Stimulated activated CD8-positive, alpha-beta memory T cell treated with anti-CD3 and anti-CD28 coated beads, Interleukin-2, amount 100 ng/mL, for 1 hour (primary cell): ENCODE measurements around the gene ADGRG1.

Experiments
- DNase-seq, 2 donors: peaks; one replicate each; pipeline ENCODE4 v3.0.0-alpha.2; 2020; ENCODE audit warnings: low read depth in 2 of 2

ADGRG1 gene

DNA sequence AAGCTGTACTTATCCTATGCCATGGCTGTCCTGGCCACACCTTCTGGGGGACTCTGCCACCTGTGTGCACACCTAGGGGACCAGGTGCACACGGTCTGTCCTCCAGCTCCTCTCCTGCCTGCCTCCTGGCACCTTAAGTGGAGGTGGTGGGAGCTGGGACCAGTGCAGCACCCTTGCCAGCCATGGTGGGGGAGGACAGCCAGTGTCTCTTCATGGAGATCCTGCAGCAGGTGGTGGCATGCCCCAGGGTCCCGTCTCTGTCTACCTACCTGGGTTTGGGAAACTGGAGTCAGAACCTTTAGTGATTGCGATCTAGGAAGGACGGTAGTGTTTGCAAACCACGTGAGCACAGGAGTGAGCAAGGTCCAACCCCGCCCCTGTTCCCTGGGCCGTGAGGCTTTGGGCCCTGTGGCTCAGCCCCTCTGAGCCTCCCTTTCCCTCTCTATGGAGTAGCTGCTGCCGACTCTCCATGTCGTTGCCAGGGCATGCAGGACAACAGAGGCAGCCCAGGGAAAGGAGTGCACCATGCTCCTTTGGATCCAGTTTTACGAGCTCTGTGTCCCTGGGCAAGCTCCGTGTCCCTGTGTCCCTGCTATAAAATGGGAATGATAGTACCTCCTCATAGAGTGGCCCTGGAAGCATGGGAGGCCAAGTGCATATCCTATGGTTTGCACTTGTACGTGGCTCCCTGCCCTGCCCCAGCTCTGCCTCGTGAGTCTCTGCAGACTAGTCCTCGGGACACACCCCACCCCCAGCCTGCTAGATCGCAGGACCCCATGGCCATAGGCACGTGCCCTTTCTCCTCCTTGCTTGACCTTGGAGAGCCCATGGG is 7.1 kb downstream of the ADGRG1 start:
- DNase-seq: no peak

DNA sequence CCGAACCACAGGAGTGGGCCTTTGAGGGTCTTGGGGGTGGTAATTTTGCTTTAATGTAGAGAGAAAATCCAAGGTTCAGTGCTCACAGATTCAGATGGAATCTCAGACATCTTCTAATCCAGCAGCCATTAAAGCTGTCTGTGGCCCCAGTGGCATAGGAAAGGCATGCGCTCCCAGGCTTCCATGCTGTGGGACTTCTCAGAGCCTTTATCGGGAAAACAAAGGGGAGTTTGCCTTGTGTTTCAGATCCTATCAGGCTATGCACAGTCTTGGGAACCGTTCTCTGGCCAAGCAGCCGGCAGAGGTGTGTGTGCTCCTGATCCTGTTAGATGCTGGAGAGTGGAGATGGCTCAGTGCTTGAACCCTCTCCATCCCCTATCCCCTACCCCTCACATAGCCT is 7.8 kb downstream of the ADGRG1 start:
- DNase-seq: no peak

- DNase-seq: no peak
Measured at GRCh38 chr16:57637020-57637419, 8.6 kb downstream of the ADGRG1 start.

DNA sequence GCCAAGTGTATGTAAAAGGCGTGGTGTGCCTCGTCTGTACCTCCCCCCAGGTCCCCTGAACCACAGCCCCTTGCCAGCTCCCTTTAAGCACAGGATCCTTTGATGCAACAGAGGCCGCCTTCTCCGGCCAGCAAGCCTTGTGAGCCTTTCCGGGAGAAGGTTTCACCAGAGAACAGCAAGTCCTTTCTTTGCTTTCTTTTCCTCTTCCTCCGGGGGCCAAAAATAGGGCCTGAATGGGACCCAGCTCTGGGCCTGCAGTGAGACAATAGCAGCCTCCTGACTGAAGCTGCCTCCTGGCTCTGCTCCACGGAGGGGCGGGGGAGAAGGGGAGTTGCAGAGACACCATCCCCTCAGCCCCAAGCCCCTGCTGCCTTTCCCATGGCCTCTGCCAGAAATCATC is 9.0 kb downstream of the ADGRG1 start:
- DNase-seq: no peak

- DNase-seq: no peak
Measured at GRCh38 chr16:57637965-57638364, 9.5 kb downstream of the ADGRG1 start.

- no peak for DNase-seq
Measured at GRCh38 chr16:57638381-57638780, 10.0 kb downstream of the ADGRG1 start.

GRCh38 chr16:57639172-57639887 is 10.9 kb downstream of the ADGRG1 start:
- no peak for DNase-seq

DNA sequence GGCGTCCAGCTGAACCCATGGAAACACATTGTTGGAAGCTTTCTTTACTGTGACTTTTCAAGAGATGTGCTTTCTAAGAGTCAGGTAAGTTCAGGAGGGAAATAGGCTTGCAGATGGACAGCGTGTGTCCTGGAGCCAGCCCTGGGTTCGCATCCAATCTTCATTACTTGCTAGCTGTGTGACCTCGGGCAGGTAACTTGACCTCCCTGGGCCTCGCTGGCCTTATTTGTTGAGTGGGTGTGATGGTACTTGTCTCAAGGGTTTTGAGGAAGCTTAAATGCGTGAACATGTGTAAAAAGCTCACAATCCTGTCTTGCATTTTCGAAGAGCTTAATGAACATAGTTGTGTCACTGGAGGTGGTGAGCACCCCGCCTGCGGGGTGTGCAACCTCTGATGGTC is 11.8 kb downstream of the ADGRG1 start:
- no peak for DNase-seq

GRCh38 chr16:57640612-57641011 is 12.2 kb downstream of the ADGRG1 start:
- DNase-seq: no peak

GRCh38 chr16:57642160-57643135 is 14.0 kb downstream of the ADGRG1 start:
- DNase-seq: no peak

GRCh38 chr16:57643147-57643874 is 14.9 kb downstream of the ADGRG1 start:
- DNase-seq: no peak

DNA sequence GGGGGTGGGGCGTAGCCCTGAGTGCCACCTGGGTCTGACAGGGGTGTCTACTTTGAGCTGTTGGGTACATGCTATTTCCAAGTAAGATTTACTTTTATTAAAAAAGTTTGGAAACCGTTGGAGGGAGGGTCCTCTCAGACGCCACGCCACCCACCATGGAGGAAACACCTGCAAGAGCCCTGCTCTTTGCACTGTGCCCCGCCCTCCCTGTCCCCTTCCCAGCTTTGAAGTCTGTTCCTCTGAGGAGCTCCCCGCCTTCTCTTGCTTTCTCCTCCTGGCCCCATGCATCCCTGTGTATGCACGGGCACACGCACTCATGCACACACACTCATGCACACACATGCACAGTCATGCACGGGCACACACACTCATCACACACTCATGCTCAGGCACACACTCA is 15.5 kb downstream of the ADGRG1 start:
- no peak for DNase-seq

DNA sequence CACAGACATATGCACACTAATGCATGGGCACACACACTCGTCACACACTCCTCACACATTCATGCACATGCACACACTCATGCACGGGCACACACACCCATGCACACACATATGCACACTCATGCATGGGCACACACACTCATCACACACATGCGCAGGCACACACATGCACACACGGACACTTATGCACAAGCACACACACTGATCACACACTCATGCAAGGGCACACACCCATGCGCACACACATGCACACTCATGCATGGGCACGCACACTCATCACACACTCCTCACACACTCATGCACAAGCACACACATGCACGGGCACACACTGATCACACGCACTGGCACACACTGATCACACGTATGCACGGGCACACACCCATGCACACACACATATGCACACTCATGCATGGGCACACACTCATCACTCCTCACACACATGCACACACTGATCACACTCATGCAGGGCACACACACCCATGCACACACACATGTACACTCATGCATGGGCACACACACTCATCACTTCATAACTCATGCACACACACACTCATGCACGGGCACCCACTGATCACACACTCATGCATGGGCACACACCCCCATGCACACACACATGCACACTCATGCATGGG is 16.1 kb downstream of the ADGRG1 start:
- DNase-seq: no peak

DNA sequence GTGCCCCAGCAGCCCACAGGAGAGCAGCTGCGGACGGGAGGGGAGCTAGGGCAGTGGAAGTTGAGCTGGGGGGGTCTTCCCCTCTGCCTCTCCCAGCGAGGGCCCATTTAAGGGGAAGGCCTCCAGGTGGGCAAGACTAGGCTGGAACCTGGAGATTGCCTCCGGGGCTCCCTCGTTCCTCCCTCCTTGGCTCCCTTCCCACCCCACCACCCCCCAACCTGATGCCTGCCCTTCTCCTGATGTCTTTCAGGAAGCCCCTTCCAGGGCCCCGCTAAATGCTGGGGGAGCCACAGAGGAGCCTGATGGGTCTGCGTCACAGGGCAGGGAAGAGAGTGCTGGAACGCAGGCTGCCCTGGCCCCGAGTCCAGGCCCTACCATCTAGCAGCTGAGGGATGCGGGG is 16.7 kb downstream of the ADGRG1 start:
- no peak for DNase-seq

DNA sequence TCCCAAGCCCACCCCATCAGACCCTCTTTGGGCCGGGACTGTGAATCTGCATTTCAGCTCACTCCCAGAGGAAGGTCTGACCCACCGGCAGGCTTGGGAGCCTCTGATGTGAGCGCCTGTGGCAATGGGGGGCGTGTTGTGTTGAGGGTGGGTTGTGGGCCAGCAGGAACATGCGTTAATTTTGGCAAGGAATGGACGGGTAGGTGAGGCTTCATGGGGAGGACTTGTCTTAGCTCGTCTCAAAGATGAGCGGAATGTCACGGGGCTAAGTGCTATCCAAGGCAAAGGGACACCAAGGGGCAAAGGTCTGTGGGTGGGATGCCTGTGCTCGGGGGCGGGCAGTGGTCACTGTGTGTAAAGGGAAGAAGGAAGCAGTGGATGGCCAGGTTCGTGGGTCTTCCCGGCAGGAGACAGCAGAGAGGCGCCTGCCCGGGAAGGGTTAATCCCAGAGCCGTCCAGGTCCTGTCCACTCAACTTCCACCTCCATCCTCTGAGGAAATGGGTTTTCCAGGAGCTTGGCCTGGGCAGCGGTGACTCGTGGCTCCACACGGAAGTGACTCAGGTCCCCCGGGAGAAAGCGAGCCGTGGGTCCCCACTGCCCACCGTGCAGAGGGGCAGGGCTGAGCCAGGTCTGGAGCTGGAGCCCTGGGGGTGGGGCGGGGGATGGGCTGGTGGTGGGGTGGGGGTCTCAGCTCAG is 17.4 kb downstream of the ADGRG1 start:
- no peak for DNase-seq

GRCh38 chr16:57646388-57647039 is 18.1 kb downstream of the ADGRG1 start:
- no peak for DNase-seq

DNA sequence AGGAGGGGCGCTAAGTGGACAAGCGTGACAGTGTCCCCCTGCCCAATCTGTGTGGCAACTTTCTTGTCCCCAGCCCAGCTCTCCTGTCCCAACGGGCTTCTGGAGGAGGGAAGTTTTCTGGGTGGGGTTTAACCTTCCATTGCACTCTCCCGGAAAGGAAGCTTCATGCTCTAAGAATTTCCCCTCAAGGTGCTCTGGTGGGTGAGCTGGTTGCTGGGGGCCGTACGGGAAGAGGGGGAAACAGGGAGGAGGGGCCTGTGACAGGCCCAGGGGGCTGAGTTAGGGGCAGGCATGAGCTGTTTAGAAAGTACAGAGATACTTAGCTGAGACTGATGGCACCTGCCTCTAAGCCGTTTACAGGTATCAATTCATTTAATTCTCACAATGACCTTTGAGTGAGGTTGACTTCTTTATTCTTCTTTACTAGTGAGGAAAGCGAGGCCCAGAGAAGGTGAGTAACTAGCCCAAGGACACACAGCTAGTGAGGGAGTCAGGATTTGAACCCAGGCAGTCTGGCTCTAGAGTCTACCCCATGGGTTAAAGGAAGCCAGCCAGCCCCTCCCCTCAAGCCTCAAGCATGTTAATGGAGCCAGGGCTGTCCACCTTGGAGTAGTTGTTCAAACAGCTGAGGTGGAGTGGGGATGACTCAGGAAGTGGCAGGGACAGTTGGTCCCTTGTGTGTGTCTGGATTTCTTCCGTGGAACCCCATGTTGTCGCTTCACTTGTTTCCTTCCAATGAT is 18.9 kb downstream of the ADGRG1 start:
- no peak for DNase-seq

DNA sequence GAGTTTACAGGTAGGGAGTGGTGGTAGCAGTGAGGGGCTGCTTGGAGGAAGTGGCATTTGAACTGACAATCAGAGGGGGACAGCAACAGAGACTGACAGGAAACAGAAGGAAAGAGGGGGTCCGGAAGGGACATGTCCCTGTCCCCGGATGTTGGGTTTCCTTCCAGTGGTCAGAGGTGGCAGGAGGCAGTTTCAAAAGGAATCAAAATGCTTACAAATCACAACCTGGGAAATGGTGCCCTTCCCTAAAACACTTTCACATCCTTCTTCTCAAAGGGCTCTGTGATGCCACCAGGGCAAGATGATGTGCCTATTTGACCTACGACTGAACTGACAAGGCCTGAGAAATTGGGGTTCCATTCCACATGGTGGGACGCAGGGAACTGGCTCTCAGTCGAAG is 19.7 kb downstream of the ADGRG1 start:
- DNase-seq: no peak
